Measurements from ENCODE around the gene SCNN1A.
A peak's percentile ranks its signal among the peaks of the same experiment; 100 is the strongest.
"Not testable (repeated sequence)": the region's sequence is repeated elsewhere in the genome, so short reads cannot be mapped to it uniquely, and the experiment has no call there.

The SCNN1A gene

GRCh38 chr12:6354495-6355393, 20.6 kb downstream of the SCNN1A start:
- no peak overlapping the region for H3K4me3 ChIP-seq (ENCODE audit: low read length)
- no peak for TF ChIP-seq ZNF274 (IDR thresholded peaks at IDR 0.05; ENCODE audit: low read depth, low read length)

- no peak overlapping the region for H3K4me3 ChIP-seq (ENCODE audit: low read length)
- no peak for TF ChIP-seq ZNF274 (IDR thresholded peaks at IDR 0.05; ENCODE audit: low read depth, low read length)
These were observed 22.9 kb downstream of the SCNN1A start for GRCh38 chr12:6352193-6353173.

- no peak overlapping the region for H3K4me3 ChIP-seq (ENCODE audit: low read length)
- TF ChIP-seq ZNF274 (IDR thresholded peaks at IDR 0.05; ENCODE audit: low read depth, low read length) = no peak
These were observed 23.7 kb downstream of the SCNN1A start for GRCh38 chr12:6351622-6352021.

GRCh38 chr12:6347367-6348338, 27.7 kb downstream of the SCNN1A start:
- no peak overlapping the region for H3K4me3 ChIP-seq (ENCODE audit: low read length)

GRCh38 chr12:6346942-6347341, 28.4 kb downstream of the SCNN1A start:
- TF ChIP-seq ZNF274 (IDR thresholded peaks at IDR 0.05; ENCODE audit: low read depth, low read length) = no peak

More at GRCh38 chr12:6347367-6348338, 27.7 kb downstream of the SCNN1A start:
- no peak for TF ChIP-seq ZNF274 (IDR thresholded peaks at IDR 0.05; ENCODE audit: low read depth, low read length)

GRCh38 chr12:6346235-6346832, 29.0 kb downstream of the SCNN1A start:
- no peak overlapping the region for H3K4me3 ChIP-seq (ENCODE audit: low read length)
- no peak for TF ChIP-seq ZNF274 (IDR thresholded peaks at IDR 0.05; ENCODE audit: low read depth, low read length)

More at GRCh38 chr12:6346942-6347341, 28.4 kb downstream of the SCNN1A start:
- H3K4me3 ChIP-seq (ENCODE audit: low read length) = no peak overlapping the region

- no peak overlapping the region for H3K4me3 ChIP-seq (ENCODE audit: low read length)
- no peak for TF ChIP-seq ZNF274 (IDR thresholded peaks at IDR 0.05; ENCODE audit: low read depth, low read length)
These were observed 29.9 kb downstream of the SCNN1A start for GRCh38 chr12:6345319-6346091.

- H3K4me3 ChIP-seq (ENCODE audit: low read length) = not testable (repeated sequence)
These were observed 31.2 kb downstream of the SCNN1A start for GRCh38 chr12:6344101-6344660.

GRCh38 chr12:6343518-6343917, 31.8 kb downstream of the SCNN1A start:
- no peak overlapping the region for H3K4me3 ChIP-seq (ENCODE audit: low read length)
- TF ChIP-seq ZNF274 (IDR thresholded peaks at IDR 0.05; ENCODE audit: low read depth, low read length) = no peak

GRCh38 chr12:6342140-6342889, 33.0 kb downstream of the SCNN1A start:
- H3K4me3 ChIP-seq (ENCODE audit: low read length) = peak overlapping the region; percentile 79; the same call in 1 of the 2 replicates
- no peak for TF ChIP-seq ZNF274 (IDR thresholded peaks at IDR 0.05; ENCODE audit: low read depth, low read length)

GRCh38 chr12:6341417-6342139, 33.8 kb downstream of the SCNN1A start, which contains the start of gene TNFRSF1A:
Gene TNFRSF1A, minus strand, starts transcription at chr12:6342076. Its CDS starts 262 bp downstream, at chr12:6341814.
- no peak for TF ChIP-seq ZNF274 (IDR thresholded peaks at IDR 0.05; ENCODE audit: low read depth, low read length)
- peak within 1 kb of the TSS; percentile 79 for H3K4me3 ChIP-seq (ENCODE audit: low read length)

All from GM08714 (cell line).